ENCODE data around the gene LAMB1. TPM values are rescaled to one million over a fixed set of nuclear protein-coding genes. Genes with fewer than 3 reads are reported as not detected.

The LAMB1 gene
- polyA plus RNA-seq, 1 experiment: 266 TPM

DNA sequence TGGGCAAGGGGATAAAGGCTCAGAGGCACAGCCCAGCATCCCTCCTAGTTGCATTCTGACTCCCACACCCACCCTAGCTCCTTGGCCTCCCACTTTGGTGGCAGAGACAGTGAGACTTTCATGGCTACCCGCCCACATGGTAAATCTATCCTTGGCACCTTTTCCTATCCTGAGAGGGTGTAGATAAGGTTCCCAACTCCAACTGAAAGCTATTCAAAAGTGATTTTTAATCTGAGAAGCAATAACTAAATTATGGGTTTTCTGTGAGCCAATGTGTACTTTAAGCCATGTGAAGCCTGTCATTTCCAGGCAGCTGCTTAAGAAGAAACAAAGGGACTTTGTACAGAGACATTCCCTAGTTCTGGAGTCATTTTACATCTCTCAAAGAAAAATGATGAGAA lies 9.1 kb downstream of the LAMB1 start:
- CTCF ChIA-PET: interaction anchor here (1.4 to 3.2 kb wide), 2 partner anchors 11 to 152 kb away, joined by 3 to 13 read pairs; no protein-coding TSS in a partner anchor
- no peaks in the 10 kb centered on the region for H3K9me3 ChIP-seq (ENCODE audit: control insufficient read depth, insufficient read depth, low read length)
- DNase-seq (ENCODE audit: low read depth, low spot score): no peak
- TF ChIP-seq, protein P1, sequence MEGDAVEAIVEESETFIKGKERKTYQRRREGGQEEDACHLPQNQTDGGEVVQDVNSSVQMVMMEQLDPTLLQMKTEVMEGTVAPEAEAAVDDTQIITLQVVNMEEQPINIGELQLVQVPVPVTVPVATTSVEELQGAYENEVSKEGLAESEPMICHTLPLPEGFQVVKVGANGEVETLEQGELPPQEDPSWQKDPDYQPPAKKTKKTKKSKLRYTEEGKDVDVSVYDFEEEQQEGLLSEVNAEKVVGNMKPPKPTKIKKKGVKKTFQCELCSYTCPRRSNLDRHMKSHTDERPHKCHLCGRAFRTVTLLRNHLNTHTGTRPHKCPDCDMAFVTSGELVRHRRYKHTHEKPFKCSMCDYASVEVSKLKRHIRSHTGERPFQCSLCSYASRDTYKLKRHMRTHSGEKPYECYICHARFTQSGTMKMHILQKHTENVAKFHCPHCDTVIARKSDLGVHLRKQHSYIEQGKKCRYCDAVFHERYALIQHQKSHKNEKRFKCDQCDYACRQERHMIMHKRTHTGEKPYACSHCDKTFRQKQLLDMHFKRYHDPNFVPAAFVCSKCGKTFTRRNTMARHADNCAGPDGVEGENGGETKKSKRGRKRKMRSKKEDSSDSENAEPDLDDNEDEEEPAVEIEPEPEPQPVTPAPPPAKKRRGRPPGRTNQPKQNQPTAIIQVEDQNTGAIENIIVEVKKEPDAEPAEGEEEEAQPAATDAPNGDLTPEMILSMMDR (IDR thresholded peaks at IDR 0.05; ENCODE audit: low read depth, low read length): no peak
- POLR2A ChIA-PET: no interaction called here
- no peaks in the 10 kb centered on the region for H3K27me3 ChIP-seq (ENCODE audit: control insufficient read depth, insufficient read depth, low read length)
- H3K27ac ChIP-seq (ENCODE audit: low read depth, low read length): peak overlapping the region; percentile 21
- H3K4me3 ChIP-seq (ENCODE audit: low read depth, low read length): no peak overlapping the region

GRCh38 chr7:107989618-107990373 lies 13.2 kb downstream of the LAMB1 start:
- ChIA-PET POLR2A (interaction anchor here (0.7 kb wide), 1 partner anchor 90 kb away, joined by 3 read pairs; no protein-coding TSS in a partner anchor), CTCF (interaction anchor here (0.7 to 1.8 kb wide), 3 partner anchors 8 to 156 kb away, joined by 3 to 7 read pairs (median 6); no protein-coding TSS in a partner anchor)
- no peaks in the 10 kb centered on the region for H3K27me3 ChIP-seq (ENCODE audit: control insufficient read depth, insufficient read depth, low read length)
- no peaks in the 10 kb centered on the region for H3K9me3 ChIP-seq (ENCODE audit: control insufficient read depth, insufficient read depth, low read length)
- DNase-seq (ENCODE audit: low read depth, low spot score): no peak
- H3K27ac ChIP-seq (ENCODE audit: low read depth, low read length): no peak overlapping the region
- TF ChIP-seq, protein P1 (IDR thresholded peaks at IDR 0.05; ENCODE audit: low read depth, low read length): no peak
- no peak overlapping the region for H3K4me3 ChIP-seq (ENCODE audit: low read depth, low read length)

- TF ChIP-seq, protein P1 (IDR thresholded peaks at IDR 0.05; ENCODE audit: low read depth, low read length): peak; percentile 43
- POLR2A ChIA-PET: interaction anchor here (1.4 to 2.2 kb wide), 2 partner anchors 11 to 19 kb away, joined by 7 to 13 read pairs; no protein-coding TSS in a partner anchor
- no peak overlapping the region for H3K4me3 ChIP-seq (ENCODE audit: low read depth, low read length)
- no peaks in the 10 kb centered on the region for H3K27me3 ChIP-seq (ENCODE audit: control insufficient read depth, insufficient read depth, low read length)
- no peaks in the 10 kb centered on the region for H3K9me3 ChIP-seq (ENCODE audit: control insufficient read depth, insufficient read depth, low read length)
- no peak for DNase-seq (ENCODE audit: low read depth, low spot score)
- CTCF ChIA-PET: interaction anchor here (0.9 to 3.7 kb wide), 2 partner anchors 12 to 163 kb away, joined by 3 to 27 read pairs; no protein-coding TSS in a partner anchor
- peak overlapping the region; percentile 39 for H3K27ac ChIP-seq (ENCODE audit: low read depth, low read length)
Observed at GRCh38 chr7:107982918-107983389, 20.0 kb downstream of the LAMB1 start.

GRCh38 chr7:107982042-107982840 lies 20.7 kb downstream of the LAMB1 start:
- ChIA-PET POLR2A (interaction anchor here (1.4 to 2.2 kb wide), 2 partner anchors 10 to 20 kb away, joined by 7 to 13 read pairs; no protein-coding TSS in a partner anchor), CTCF (interaction anchor here (0.6 to 3.7 kb wide), 6 partner anchors 8 to 516 kb away, joined by 3 to 27 read pairs (median 3); no protein-coding TSS in a partner anchor)

More at GRCh38 chr7:107982042-107982840, 20.7 kb downstream of the LAMB1 start:
- TF ChIP-seq, protein P1 (IDR thresholded peaks at IDR 0.05; ENCODE audit: low read depth, low read length): no peak
- no peak overlapping the region for H3K27ac ChIP-seq (ENCODE audit: low read depth, low read length)
- H3K27me3 ChIP-seq (ENCODE audit: control insufficient read depth, insufficient read depth, low read length): no peaks in the 10 kb centered on the region
- no peak for DNase-seq (ENCODE audit: low read depth, low spot score)
- H3K4me3 ChIP-seq (ENCODE audit: low read depth, low read length): no peak overlapping the region
- no peaks in the 10 kb centered on the region for H3K9me3 ChIP-seq (ENCODE audit: control insufficient read depth, insufficient read depth, low read length)

All from AG04450 (cell line).